Mesothelial cell of epicardium (in vitro differentiated cells): ENCODE measurements around the gene CAMTA1. TPM values are rescaled to one million over a fixed set of nuclear protein-coding genes. Genes with fewer than 3 reads are reported as not detected.
"Not testable (repeated sequence)": the region's sequence is repeated elsewhere in the genome, so short reads cannot be mapped to it uniquely, and the experiment has no call there.

Experiments
- DNase-seq, 2 experiments: peaks; one replicate each; pipeline ENCODE4 v3.0.0; 2021; ENCODE audit warnings: low spot score in 2 of 2; ENCODE audit not compliant: unreplicated experiment in 2 of 2
- H3K27ac Mint-ChIP-seq: 2 replicates; pipeline ENCODE4 v1.8.0; 2021; ENCODE audit warnings: mixed read lengths
- H3K27me3 Mint-ChIP-seq: 2 replicates; pipeline ENCODE4 v1.8.0; 2021; ENCODE audit warnings: low read depth, mixed read lengths
- H3K36me3 Mint-ChIP-seq: 2 replicates; pipeline ENCODE4 v1.8.0; 2021; ENCODE audit warnings: mixed read lengths
- H3K4me1 Mint-ChIP-seq: 2 replicates; pipeline ENCODE4 v1.8.0; 2021; ENCODE audit warnings: mixed read lengths
- H3K4me3 Mint-ChIP-seq: 2 replicates; pipeline ENCODE4 v1.8.0; 2021; ENCODE audit warnings: mild to moderate bottlenecking, moderate library complexity, mixed read lengths
- H3K9me3 Mint-ChIP-seq: 2 replicates; pipeline ENCODE4 v1.8.0; 2021; ENCODE audit warnings: mixed read lengths
- total RNA-seq: library from RNA; stranded (reverse); gene quantifications from 3 replicates; pipeline ENCODE4 v1.2.1, GENCODE V29; 2021
- TF ChIP-seq, protein P1 (sequence below): fragments of 200-600 bp; sonication (generic); IDR thresholded peaks from one replicate; pipeline ENCODE4 v1.5.0; 2021; ENCODE audit warnings: antibody characterized with exemption; ENCODE audit not compliant: unreplicated experiment

Gene CAMTA1
- total RNA-seq, 1 donor from 2014 or later, result 70.4 TPM

GRCh38 chr1:6914706-6915105, 129.5 kb downstream of the CAMTA1 start:
- TF ChIP-seq, protein P1, sequence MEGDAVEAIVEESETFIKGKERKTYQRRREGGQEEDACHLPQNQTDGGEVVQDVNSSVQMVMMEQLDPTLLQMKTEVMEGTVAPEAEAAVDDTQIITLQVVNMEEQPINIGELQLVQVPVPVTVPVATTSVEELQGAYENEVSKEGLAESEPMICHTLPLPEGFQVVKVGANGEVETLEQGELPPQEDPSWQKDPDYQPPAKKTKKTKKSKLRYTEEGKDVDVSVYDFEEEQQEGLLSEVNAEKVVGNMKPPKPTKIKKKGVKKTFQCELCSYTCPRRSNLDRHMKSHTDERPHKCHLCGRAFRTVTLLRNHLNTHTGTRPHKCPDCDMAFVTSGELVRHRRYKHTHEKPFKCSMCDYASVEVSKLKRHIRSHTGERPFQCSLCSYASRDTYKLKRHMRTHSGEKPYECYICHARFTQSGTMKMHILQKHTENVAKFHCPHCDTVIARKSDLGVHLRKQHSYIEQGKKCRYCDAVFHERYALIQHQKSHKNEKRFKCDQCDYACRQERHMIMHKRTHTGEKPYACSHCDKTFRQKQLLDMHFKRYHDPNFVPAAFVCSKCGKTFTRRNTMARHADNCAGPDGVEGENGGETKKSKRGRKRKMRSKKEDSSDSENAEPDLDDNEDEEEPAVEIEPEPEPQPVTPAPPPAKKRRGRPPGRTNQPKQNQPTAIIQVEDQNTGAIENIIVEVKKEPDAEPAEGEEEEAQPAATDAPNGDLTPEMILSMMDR, result no peak
- no peak overlapping the region for H3K4me3 Mint-ChIP-seq
- H3K9me3 Mint-ChIP-seq, result peaks cover 5% of the 10 kb centered on the region
- no peak for DNase-seq
- peak overlapping the region; percentile 47 for H3K27ac Mint-ChIP-seq
- peaks cover 4% of the 10 kb centered on the region for H3K36me3 Mint-ChIP-seq
- no peaks in the 10 kb centered on the region for H3K27me3 Mint-ChIP-seq
- peaks cover 48% of the 10 kb centered on the region for H3K4me1 Mint-ChIP-seq

GRCh38 chr1:6915999-6916565, 130.8 kb downstream of the CAMTA1 start:
- no peak overlapping the region for H3K4me3 Mint-ChIP-seq
- H3K4me1 Mint-ChIP-seq, result peaks cover 47% of the 10 kb centered on the region
- TF ChIP-seq, protein P1, result no peak
- no peak overlapping the region for H3K27ac Mint-ChIP-seq
- H3K9me3 Mint-ChIP-seq, result peaks cover 13% of the 10 kb centered on the region
- peaks cover 6% of the 10 kb centered on the region for H3K36me3 Mint-ChIP-seq
- no peaks in the 10 kb centered on the region for H3K27me3 Mint-ChIP-seq
- DNase-seq, result no peak

DNA sequence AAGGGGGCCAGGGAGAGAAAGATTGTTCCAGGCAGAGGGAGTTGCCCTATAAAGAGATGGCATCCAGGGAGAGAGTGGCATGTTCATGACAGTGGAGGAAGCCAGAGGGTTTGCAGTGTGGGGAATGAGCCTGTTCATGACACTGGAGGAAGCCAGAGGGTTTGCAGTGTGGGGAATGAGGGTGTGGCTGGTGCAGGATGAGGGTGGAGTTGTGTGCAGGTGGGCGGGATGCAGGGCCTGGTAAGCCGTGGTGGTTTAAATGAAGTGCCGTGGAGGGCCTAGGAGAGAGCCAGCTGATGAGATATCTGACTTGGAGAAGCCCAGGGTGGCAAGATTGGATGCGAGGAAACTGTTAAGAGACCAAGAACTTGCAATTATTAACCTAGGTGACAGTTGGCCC, 131.8 kb downstream of the CAMTA1 start:
- Mint-ChIP-seq H3K9me3 (peaks cover 21% of the 10 kb centered on the region), H3K27me3 (no peaks in the 10 kb centered on the region), H3K36me3 (peaks cover 7% of the 10 kb centered on the region), H3K4me1 (peaks cover 37% of the 10 kb centered on the region), H3K4me3 (no peak overlapping the region), H3K27ac (no peak overlapping the region)
- TF ChIP-seq, protein P1, result no peak
- no peak for DNase-seq

- no peak overlapping the region for H3K4me3 Mint-ChIP-seq
- H3K27me3 Mint-ChIP-seq, result peaks cover 1% of the 10 kb centered on the region
- peaks cover 7% of the 10 kb centered on the region for H3K36me3 Mint-ChIP-seq
- H3K27ac Mint-ChIP-seq, result peak overlapping the region; percentile 59
- TF ChIP-seq, protein P1, result no peak
- peaks cover 31% of the 10 kb centered on the region for H3K4me1 Mint-ChIP-seq
- peaks cover 23% of the 10 kb centered on the region for H3K9me3 Mint-ChIP-seq
- no peak for DNase-seq
Observed at GRCh38 chr1:6918186-6918924, 133.1 kb downstream of the CAMTA1 start.

DNA sequence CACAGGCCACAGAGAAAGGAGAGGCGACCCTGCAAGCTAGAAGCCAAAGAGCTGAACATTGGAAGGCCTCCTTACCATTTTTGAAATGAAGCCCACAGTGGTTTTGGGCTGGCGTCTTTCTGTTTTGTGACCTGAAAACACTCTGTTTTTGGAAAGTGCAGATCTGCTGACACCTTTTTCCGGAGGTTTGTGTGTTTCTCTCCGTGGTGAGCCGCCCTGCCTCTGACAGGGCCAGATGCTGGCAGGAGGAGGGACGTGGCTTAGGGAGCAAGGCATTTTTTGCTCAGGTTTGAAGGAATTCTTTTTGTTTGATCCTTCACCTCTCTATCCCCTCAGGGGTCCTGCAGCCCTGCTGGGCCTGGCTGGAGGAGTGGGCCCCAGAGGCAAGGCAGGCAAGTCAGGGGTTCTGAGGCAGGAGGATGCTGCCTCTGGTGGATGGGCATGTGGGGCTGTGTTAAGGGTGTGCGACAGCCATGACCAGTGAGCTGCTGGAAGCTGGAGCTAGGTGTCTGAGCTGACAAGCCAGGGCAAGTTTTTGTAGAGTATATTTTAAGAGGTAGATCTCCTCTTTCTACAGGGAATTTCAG, 133.8 kb downstream of the CAMTA1 start:
- peaks cover 3% of the 10 kb centered on the region for H3K36me3 Mint-ChIP-seq
- TF ChIP-seq, protein P1, result no peak
- no peak overlapping the region for H3K4me3 Mint-ChIP-seq
- H3K4me1 Mint-ChIP-seq, result peaks cover 31% of the 10 kb centered on the region
- H3K9me3 Mint-ChIP-seq, result peaks cover 19% of the 10 kb centered on the region
- no peak for DNase-seq
- peaks cover 1% of the 10 kb centered on the region for H3K27me3 Mint-ChIP-seq
- no peak overlapping the region for H3K27ac Mint-ChIP-seq

DNA sequence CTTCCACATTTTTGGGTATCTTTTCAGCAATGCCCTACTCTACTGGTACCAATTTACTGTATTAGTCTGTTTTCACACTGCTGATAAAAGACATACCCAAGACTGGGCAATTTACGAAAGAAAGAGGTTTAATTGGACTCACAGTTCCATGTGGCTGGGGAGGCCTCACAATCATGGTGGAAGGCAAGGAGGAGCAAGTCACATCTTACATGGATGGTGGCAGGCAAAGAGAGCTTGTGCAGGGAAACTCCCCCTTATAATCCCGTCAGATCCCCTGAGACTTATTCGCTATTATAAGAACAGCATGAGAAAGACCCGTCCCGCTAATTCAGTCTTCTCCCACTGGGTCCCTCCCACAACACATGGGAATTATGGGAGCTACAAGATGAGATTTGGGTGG, 136.3 kb downstream of the CAMTA1 start:
- H3K36me3 Mint-ChIP-seq, H3K27me3 Mint-ChIP-seq, DNase-seq, H3K4me3 Mint-ChIP-seq, H3K27ac Mint-ChIP-seq: not testable (repeated sequence)
- Mint-ChIP-seq H3K9me3 (peaks cover 19% of the 10 kb centered on the region), H3K4me1 (peaks cover 18% of the 10 kb centered on the region)
